GM19372 (cell line): ENCODE measurements around the gene SMYD2.

Source experiments
- ATAC-seq: cut with Tn5 transposase; IDR thresholded peaks from one replicate; pipeline ENCODE4 v1.9.1; 2021; ENCODE audit warnings: mild to moderate bottlenecking, low read depth, moderate library complexity; ENCODE audit not compliant: unreplicated experiment

SMYD2 gene, protein sequence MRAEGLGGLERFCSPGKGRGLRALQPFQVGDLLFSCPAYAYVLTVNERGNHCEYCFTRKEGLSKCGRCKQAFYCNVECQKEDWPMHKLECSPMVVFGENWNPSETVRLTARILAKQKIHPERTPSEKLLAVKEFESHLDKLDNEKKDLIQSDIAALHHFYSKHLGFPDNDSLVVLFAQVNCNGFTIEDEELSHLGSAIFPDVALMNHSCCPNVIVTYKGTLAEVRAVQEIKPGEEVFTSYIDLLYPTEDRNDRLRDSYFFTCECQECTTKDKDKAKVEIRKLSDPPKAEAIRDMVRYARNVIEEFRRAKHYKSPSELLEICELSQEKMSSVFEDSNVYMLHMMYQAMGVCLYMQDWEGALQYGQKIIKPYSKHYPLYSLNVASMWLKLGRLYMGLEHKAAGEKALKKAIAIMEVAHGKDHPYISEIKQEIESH

DNA sequence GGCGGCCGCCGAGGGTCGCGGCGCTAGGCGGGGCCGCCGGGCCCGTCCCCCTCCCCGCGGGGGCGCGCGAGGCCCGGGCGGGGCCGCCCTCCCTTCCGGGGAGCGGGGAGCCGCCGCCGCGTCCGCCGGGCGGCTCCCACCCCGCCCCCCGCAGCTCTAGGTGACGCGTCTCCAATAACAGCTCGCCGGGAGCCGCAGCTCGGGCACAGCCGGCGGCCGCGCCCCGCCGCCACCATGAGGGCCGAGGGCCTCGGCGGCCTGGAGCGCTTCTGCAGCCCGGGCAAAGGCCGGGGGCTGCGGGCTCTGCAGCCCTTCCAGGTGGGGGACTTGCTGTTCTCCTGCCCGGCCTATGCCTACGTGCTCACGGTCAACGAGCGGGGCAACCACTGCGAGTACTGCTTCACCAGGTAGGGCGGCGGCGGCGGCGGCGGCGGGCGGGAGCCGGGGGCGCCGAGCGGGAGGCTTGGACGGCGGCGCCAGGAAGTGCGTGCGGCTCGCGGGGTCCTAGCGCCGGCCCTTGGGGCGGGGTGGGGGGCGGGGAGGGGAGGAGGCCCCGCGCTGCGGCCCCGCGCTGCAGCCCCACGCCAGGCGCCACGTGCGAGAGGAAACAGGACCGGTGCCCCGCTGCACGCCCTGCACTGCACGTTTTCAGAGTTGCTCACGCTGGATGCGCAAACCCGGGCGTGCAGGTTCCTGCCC lies at the start of gene SMYD2:
Gene SMYD2, plus strand, starts transcription at position 139 of the 699 bp plus-strand sequence. Its CDS starts 96 bp downstream, at position 235.
- peak; percentile 69 for ATAC-seq

- ATAC-seq = no peak
Observed at GRCh38 chr1:214233856-214234634, 46.9 kb upstream of the SMYD2 start.

GRCh38 chr1:214234635-214235025 lies 46.3 kb upstream of the SMYD2 start:
- no peak for ATAC-seq

GRCh38 chr1:214236477-214236876 lies 44.5 kb upstream of the SMYD2 start:
- no peak for ATAC-seq

DNA sequence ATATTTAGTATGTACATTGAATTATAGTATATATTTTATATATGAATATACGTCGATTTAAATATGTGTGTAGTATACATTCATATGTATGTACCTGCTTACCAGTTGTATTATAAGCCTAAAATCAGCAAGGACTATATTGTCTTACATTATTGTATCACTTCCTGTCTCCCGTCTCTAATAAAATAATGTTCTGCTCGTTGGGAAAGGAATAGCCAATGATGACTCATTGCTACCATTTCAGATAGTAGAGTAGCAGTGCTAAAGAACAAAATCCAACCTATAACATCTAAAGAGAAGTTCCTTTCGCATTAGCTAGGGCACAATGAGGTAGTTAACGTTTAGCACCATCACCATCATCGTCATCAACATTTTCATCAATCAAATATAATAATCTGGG lies 39.9 kb upstream of the SMYD2 start:
- ATAC-seq = no peak

- ATAC-seq = no peak
Observed at GRCh38 chr1:214244252-214244651, 36.7 kb upstream of the SMYD2 start.

DNA sequence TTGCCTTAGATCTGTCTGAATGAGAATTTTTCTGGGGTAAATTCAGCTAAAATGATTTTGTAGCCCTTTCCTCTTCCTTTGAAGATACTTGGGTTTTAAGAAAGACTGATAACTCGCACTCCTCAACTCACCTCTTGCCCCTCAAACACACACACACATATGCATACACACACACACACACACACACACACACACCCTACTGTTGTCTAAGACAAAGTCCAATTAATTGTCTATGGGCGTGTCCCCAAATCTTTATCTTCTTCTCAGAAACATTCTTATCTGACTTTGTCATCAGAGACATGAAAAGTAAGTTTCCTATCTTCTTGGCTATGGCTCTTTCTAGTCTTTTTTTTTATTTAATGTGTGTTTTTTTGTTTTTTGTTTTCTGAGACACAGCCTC lies 36.1 kb upstream of the SMYD2 start:
- no peak for ATAC-seq

GRCh38 chr1:214247501-214248041 lies 33.4 kb upstream of the SMYD2 start:
- ATAC-seq = no peak

- ATAC-seq = no peak
Observed at GRCh38 chr1:214248311-214249085, 32.5 kb upstream of the SMYD2 start.

GRCh38 chr1:214249651-214250050 lies 31.3 kb upstream of the SMYD2 start:
- no peak for ATAC-seq

DNA sequence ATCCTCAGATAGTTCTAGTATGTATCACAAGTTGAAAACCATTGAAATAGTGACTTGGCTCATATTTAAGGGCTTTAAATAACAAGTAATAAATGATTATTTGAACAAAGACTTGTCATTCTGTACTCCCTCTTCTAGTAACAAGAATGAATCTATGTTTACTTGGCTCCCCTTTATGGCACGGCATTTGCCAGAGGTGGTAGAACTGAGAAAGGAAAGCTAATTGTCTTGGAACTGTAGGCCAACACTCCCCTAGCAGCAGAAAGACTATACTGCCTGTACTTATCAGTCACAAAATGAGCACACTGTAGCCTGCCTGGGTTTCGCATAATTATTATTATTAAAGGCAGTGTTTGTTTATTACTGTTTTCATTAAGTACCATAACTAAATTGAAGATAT lies 29.6 kb upstream of the SMYD2 start:
- no peak for ATAC-seq

GRCh38 chr1:214255509-214255908 lies 25.4 kb upstream of the SMYD2 start:
- ATAC-seq = no peak

- ATAC-seq = no peak
Observed at GRCh38 chr1:214259353-214259977, 21.5 kb upstream of the SMYD2 start.

DNA sequence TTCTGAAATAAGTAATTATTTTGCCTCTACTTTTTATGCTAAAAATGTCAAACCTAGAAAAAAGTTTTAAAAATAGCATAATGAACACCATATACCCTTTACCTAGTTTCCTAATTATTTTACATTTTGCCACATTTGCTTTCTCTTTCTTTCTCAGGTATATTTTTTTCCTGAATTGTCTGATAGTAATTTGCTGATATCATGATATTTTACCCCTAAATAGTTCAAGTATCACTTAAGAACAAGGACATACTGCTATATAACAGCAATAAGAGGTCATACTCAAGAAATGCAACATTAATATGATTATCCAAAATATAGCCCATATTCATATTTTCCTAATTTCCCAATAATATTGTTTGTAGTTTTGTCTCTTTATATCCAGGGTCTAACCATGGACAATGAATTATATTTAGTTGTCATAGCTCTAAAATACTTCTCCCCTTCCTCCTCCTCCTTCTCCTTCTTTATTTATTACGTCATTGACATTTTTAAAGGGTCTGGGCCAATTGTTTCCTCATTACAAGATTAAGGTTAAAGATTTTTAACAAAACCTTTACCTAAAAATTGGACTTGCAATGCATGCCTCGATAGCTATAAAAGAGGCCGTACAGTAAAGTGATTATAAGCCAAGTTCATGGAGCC lies 20.3 kb upstream of the SMYD2 start:
- ATAC-seq = no peak

DNA sequence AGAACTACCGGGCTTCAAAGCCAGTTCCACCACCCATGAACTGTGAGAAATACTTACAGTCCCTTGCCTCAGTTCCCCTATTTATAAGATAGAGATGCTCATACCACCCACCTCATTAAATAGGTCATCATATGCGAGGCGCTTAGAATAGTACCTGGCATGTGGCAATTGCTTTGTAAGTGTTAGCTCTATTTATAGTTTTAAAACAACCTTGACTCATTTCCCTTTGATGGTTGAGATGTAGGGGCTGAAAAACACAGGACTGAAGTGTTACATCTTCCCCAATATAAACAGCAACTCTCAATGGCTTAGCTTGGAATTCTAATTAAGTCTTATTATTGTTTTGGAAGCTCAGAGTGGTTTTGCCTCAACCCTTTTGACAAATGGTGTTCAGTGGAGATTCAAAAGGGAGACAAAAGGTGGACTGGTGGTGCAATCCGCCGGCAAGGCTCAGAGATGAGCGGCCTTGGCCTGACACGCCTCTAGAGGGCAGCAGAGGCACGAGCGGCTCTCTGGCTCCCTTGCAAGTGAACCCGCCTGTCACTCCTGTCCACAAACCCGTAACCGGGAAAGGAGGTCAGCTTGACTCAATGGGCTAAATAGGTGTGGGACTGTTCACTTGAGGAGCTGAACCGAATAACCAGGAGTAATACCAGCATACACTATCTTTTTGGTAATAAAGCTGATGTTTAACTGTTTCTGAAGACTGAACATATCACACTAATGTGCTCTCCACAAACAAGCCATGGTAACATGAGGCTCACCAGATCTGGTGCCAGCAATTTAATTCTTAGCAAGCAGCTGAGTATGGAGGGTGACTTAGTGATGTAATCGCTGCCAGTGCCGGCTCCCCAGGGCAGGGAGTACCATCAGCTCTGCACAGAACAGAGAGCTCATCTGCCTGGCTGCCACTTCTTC lies 19.5 kb upstream of the SMYD2 start:
- peak; percentile 99 for ATAC-seq

DNA sequence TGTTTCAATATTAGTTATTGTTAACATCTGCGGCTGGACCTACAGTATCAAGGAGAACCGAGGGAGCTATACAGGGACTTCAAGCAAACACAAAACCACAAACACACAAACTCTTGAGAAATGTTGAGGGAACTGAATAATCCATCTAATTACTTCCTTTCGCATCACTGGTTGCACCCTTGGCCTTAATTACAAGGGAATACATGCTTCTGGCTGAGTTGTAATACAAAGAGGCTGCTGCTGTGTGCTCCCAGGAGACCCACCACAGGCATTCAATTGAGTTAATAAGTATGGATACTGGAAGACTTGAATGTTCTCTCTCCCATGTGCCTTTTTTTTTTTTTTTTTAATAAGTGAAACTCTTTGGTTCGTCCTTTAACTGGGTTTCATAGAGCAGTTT lies 16.8 kb upstream of the SMYD2 start:
- no peak for ATAC-seq

- no peak for ATAC-seq
Observed at GRCh38 chr1:214264976-214265375, 16.0 kb upstream of the SMYD2 start.

GRCh38 chr1:214270097-214270650 lies 10.8 kb upstream of the SMYD2 start:
- ATAC-seq = no peak
